NCI-H526 treated with DMSO at 0.1 percent for 48 hours (cell line): ENCODE measurements around the gene ASB1.
"Not testable (repeated sequence)": the region's sequence is repeated elsewhere in the genome, so short reads cannot be mapped to it uniquely, and the experiment has no call there.

Source experiments
- DNase-seq: peaks from one replicate; lab custom pipeline; 2025; lab: John Stamatoyannopoulos, UW

The ASB1 gene

DNA sequence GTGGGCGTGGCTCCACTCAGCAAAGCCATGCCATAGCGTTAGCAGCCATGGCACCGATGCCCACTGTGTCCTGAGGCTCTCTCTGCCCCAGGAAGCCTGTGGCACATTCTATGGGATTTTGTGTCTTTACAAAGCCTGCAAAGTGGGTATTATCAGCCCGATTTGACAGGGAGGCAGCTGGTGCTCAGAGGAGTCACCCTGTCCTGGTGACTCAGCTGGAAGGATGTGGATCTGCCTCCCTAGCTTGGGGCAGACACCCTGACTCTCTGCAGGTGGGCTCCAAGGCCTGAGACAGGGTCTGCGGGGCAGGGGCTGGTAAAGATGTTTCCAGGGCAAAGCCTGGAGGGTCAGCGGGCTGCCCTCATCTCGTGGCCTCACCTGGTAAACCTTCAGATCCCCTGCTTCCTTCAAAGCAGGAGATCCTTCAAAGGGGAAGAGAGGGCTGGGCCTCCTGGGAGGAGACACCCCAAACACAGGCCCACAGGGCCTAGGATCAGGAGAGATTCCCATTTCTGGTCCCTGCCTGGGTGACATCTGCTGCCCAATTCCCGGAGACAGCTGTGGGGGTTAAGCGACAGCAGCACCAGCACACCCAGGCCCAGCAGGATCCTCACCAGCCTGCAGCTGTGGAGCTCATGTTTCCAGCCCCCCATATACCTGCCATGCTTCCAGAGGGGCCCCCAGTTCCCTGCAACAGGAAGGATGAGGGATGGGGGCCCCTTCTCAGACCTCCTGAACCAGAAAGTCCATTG is 3.0 kb upstream of the ASB1 start:
- no peak for DNase-seq

DNA sequence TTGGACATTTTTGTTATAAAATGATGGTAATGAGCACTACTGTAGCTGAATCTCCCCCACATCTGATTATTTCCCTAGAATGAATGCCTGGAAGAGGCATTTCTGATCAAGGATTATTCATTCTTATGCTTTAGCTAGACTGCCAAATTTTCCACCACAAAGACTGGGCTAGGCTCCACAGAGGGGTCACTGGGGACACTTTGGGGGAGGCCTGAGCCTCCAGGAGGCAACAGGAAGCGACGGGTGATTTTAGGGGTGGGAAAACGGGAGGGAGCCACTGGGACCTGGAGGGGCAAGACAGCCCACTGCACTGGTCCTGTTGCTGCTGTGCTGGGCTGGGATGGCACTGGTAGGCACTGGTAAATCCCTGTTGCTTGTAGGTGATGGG is 2.4 kb upstream of the ASB1 start:
- DNase-seq: no peak

DNA sequence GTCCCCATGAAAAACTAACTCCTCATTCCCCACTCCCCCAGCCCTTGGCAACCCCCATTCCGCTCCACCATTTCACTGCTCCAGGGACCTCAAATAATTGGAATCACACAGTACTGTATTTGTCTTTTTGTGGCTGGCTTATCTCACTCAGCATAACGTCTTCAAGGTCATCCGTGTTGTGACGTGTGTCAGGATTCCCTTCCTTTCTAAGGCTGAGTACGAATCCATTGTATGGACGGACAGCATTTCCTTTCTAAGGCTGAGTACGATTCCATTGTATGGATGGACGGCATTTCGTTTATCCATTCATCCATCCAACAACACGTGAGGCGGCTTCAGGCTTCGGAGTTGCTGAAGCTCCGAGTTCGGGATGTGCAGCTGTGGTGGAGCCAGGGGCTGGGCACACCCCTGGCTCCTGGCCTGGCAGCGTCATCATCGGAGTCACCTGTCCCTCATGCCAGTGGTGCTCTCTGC is 1.2 kb upstream of the ASB1 start:
- DNase-seq: no peak

DNA sequence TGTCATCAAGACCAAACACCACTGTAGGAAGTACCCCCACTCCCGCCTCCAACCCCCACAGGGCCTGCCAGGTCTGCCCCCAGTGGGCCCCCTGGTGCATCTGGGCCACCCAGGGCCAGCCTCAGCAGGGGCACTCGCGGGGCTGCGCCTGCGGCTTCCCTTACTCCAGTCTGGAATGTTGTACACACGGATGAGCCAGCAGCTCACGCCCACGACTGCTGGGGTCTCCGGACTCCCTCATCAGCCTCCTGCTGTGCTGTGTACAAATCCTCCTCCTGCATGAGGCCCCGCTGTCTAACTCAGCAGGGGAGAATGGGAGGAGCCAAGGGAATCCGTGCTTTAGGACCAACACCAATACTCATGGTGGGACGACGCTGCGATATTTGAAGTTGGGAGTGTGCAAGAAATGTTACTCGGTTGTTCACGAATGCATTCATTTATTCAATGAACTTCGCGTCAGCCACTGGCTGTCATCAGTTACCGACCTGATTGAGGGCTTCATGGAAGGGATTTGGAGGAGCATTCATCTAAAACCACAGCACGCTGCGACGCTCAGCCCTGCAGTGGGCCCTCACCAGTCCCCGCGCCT is 654 bp upstream of the ASB1 start:
- DNase-seq: no peak

DNA sequence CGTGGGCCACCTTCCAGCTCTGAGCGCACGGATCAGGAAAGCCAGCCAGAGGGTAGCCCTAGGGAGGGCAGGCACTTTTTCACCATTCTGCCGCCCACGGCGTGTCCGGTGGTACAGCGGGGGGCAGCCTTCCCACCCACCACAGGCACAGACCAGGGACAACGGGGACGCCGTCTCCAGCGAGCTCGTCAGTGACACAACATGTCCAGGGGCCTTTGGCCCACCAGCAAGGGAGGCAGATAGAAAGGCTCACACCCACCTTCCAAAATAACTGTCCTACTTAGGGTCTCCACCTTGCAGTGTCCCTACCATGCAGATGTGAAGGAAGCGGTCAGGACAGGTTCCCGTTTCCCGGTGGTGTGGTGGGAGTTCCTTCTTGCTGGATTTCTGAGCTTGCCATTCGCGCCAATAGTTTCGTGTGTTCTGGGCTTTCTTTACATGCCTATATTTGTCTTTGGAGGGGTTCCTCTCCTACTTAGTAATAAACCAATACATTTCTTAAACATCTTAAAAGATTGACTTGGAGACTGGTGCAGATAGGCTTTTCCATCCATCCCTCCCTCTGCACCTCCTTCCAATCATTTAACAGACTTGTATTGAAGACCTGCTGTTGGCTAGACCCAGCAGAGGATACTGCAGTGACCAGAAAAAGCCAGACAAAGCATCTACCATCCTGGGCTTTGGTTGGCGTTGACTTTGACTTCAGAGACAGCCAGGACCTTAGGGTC is 872 bp downstream of the ASB1 start:
- no peak for DNase-seq

DNA sequence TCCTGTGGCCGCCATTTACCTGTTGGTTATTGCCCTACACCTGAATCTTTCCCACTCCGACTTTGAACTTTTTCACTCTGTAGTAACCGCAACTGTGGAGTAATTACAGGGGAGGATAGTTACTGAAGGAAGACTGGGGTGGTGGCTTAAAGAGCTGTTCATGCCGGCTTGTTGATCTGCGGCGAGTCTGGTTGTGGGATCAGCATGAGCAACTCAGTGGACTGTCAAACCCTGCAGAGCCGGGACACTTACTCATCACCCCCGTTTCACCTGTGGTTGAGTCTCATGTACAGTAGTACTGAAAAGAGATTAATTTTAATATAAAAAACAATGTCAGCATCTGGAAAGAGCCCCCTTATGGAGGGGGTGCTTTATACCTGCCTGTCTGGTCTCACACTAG is 2.1 kb downstream of the ASB1 start:
- no peak for DNase-seq

DNA sequence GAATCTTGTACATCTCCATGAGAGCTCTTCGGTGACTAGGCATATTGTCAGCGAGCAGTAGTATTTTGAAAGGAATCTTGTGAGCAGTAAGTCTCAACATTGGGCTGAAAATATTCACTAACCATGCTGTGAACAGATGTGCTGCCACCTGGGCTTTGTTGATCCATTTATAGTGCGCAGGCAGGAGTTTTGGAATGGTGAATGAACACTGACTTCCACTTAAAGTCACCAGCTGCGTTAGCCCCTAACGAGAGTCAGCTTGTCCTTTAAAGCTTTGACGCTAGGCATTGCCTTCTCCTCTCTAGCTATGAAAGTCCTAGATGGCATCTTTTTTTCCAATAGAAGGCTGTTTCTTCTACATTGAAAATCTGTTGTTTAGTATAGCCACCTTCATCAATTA is 4.1 kb downstream of the ASB1 start:
- DNase-seq: no peak

DNA sequence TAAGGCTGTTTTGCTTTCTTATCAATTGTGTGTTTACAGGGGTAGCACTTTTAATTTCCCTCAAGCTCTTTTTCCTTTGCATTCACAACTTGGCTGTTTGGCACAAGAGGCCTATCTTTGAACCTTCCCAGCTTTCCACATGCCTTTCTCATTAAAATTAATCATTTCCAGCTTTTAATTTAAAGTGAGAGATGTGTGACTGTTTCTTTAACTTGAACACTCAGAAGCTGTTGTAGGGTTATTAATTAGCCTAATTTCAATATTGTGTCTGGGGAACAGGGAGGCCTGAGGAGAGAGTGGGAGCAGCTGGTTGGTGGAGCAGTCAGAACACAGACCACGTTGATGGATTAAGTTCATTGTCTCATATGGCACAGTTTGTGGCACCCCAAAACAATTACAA is 4.7 kb downstream of the ASB1 start:
- no peak for DNase-seq

DNA sequence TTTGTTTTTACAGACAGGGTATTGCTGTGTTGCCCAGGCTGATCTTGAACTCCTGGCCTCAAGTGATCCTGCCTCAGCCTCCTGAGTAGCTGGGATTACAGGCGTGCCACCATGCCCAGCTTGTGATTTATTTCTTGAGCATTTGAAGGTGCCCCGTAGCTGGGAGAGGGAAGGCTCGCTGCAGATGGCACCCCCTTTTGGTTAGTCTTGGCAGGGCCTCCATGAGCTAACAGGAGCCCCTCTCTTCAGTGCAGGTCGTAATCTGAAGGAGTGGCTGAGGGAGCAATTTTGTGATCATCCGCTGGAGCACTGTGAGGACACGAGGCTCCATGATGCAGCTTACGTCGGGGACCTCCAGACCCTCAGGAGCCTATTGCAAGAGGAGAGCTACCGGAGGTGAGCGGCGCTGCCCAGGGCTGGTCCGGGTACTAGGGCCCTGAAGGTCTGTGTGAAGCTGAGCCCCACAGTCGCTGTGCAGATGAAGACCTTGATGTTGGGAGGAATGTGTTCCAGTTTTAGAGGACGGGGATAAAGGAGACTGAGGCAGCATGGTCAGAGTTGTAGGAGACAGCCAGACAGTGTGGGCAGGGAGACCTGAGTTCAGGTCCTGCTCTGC is 6.7 kb downstream of the ASB1 start:
- no peak for DNase-seq

DNA sequence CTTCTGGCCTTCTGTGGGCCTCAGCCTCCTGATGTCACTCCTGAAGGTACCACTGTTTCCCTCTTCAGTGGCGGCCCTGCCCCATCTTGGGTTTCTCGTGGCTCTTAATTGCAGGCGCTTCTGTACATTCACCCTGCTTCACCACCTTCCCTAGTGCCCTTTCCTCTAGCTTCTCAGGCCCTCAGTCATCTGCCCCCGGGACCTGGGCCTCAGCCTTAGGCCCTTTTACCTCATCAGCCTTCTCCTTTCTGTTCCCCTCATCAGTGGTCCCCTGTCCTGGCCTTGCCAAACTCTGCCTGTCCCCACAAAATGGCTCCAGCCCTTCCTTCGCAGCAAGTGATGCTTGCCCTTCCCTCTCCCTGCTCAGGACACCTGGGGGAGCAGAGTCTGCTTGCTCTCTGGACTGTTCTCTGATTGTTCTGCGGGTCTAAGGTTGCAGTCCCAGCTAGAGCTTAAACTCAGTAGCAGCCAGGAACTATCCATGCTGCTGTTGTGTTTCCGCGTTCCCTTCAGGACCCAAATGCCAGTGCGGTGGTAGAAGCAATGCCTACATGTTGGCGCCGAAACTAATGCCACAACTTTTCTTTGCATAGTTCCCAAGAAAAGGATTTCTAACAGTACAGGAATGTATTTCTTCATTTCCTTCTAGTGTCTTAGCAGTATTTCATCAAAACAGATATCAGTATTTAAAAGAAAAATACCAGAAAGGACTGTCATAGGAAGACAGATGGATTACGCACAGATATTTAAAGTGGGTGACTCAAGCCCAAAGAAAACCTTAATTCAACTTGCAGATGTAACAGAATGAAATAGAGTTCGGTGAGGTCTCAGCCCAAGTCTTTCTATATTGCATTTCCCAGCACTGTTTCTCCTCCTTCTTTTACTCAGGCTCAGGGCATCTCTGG is 7.5 kb downstream of the ASB1 start:
- DNase-seq: no peak

DNA sequence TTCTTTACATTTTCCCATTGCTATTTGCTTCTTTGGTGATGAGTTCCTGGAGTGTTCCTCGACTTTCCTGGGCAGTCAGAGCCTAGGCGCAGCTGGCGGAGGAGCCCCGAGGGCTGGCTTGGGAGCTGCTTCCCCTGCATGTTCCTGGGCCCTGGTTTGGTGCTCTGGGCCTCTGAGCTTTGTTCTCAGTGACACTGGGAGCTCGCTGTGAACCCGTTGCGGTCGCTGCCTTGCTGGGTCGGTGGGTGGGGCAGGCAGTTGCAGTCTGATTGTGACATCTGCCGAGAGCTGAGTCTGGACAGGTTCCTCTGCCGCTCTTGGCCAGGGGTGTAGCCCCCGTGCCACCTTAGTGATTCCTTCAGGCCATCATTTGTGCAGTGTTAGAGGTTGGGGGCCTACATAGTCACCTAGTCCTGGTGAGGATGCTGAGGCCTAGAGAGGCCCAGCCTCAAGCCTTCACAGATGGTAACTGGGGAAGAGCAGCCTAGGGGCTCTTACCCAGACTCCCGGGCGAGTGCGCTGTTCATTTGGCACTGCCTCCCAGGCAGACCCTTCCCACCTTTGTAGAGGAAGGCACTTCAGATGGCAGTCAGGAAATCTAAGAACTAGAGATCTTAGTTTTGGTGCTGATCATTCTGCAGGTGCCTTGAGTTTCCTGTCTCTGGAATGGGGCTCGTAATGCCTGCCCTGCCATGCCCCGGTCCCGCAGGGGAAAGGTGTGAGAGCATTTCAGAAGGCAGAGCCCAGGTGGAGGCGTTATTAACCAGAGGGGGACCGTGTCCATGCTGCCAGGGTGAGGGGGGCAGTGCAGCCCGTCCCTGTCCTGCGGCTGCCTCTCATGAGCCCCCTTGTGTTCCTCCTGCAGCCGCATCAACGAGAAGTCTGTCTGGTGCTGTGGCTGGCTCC is 8.4 kb downstream of the ASB1 start:
- no peak for DNase-seq

DNA sequence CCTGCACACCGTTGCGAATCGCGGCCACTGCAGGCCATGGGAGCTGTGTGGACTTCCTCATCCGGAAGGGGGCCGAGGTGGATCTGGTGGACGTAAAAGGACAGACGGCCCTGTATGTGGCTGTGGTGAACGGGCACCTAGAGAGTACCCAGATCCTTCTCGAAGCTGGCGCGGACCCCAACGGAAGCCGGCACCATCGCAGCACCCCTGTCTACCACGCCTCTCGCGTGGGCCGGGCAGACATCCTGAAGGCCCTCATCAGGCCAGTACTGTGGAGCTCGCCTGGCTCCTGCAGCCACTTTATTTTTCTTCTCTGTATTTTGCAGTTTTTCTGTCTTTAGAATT is 9.0 kb downstream of the ASB1 start:
- no peak for DNase-seq

DNA sequence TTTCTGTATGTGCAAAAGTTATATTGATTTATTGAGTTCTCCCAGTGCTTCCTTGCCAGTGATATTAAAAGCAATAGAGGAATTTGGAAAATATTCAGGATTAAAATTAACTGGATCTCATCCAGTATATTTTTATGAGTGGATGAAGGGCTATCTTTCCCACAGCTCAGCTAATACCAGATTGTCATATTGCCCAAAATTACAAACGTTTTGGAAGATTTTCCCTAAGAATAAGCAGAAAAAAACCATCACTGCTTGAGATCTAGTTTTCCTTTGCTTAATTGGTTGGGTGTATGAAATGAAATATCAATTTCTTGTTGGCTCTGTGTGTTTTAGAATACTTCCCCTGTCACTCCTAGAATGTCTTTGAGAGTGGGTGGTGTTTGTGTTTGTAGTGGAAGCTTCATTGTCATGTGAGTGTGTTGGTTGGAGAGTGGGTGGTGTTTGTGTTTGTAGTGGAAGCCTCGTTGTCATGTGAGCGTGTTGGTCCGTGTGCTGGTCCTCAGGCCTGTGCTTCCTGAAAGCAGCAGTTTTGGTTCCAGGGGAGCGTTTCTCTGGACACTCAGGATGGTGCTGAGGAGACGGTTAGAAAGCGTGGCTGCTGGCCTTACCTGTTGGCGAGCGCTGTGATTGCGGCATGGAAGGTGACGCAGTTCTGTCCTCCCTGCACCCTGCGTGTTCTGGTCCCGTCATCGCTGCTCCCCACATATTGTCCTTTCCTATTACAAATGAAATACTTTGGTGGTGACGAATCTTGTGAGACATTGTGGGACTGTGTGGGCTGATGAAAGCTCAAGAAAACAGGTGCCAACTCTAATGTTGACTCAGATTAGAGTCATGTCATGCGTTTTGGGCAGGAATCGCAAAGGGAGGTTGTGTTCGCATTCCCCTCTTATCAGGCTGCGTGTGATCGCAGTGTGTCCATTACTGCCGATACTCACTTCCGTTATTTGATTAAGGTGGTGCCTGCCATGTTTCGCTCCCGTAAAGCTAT is 12.4 kb downstream of the ASB1 start:
- no peak for DNase-seq

DNA sequence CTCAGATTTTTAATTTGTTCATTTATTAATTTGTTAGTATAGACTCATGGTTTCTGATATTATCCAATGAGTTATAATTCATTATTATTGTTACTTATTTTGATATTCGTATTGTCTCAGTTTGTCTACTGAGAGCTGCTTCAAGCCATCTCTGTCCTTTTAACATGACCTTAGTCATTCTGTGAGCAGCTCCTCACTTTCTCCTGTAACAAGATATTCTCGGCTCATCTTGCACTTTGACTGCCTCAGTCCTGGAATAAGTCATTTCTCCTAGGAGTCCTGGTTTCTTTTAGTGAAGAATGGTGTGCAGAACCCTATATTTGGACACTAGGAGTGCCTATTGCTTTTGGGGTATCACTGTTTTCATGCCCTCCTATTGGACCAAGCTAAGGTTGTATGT is 13.2 kb downstream of the ASB1 start:
- no peak for DNase-seq

DNA sequence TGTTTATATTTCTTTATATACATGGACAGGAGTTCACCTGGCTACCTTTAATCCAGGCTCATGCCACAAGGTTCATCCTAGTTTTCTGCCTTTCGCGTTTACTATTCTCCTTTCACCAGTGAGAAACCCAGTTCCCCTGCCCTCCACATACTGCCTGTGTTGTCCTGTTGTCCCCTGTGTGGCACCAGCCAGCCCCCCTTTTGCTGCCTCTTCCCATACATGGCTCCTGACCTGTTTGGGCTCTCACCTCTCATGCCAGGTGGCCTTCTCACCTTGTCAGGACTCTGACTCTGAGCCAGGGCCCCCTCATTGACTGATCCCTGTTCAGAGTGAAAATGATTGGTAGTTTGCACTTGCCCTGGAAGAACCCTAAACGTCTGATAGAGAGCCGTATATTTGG is 13.6 kb downstream of the ASB1 start:
- no peak for DNase-seq

DNA sequence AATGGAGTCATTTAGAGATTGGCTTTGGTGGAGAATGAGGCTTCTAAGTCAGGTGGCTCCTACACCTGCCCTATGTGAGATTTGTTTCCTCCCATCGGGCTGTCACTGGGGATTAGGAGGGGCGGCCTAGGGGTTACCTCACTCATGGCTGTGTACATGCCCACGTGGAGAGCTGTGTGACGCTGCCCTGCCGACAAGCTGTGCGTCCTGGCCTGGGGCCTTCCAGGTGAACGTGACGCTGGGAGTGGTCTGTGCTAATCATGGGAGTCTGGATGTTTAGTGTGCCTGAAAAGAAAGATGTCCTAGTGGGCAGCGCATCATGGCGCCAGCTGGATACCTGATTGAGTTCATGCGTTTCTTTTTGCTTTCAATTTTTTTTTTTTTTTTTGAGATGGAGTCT is 14.0 kb downstream of the ASB1 start:
- DNase-seq: no peak

DNA sequence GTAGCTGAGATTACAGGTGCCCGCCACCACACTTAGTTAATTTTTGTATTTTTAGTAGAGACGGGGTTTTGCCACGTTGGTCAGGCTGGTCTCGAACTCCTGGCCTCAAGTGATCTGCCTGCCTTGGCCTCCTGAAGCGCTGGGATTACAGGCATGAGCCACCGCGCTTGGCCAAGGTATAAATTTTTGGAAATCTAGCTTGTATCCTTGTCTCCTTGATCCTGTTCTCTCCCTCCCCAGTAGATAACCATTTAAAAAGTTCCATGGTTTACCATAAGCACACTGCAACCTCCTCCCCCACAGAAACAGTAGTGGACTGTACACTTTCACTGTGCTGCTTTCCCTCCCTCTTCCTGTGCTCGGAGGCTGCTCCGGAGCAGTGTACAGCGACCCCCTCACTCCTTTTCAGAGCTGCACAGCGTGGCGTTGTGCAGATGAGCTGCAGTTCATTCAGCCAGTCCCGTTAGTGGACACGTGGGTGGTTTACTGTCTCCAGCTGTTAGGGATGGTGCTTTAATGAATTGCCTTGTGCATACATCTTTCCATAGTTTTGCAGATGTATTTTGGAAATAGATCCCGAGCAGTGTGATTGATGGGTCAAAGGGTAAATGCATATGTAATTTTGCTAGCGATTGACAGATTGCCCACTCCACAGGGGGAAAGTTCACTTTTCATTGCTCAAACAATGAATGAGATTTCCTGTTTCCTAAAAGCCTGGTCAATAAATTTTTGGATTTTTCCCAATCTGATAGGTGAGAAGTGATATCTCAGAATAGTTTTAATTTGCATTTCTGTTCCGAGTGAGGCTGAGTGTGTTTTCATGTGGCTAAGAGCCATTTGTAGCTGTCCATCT is 14.8 kb downstream of the ASB1 start:
- no peak for DNase-seq

DNA sequence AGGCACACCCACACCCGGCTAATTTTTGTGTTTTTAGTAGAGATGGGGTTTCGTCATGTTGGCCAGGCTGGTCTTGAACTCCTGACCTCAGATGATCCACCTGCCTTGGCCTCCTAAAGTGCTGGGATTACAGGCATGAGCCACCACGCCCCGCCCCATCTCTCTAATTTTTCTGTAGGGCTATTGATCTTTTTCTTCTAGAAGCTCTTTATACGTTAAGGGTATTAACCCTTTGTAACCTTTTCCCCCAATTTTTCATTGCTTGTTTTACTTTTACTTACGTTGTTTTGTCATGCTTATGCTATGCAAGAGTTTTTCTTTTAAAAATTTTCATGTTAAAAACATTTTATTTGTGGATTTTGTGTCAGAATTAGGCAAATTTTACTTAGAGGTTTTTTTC is 15.5 kb downstream of the ASB1 start:
- DNase-seq: not testable (repeated sequence)

DNA sequence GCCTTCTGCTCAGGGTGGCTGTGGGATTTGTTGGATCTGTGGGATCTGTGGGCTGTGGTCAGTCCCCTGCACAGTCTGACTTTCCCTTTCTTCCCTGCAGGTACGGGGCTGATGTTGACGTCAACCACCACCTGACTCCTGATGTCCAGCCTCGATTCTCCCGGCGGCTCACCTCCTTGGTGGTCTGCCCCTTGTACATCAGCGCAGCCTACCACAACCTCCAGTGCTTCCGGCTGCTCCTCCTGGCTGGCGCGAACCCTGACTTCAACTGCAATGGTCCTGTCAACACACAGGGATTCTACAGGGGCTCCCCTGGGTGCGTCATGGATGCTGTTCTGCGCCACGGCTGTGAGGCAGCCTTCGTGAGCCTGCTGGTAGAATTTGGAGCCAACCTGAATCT is 17.5 kb downstream of the ASB1 start:
- DNase-seq: no peak
